Measurements from ENCODE around the gene AMY1B.
"Not testable (repeated sequence)": the region's sequence is repeated elsewhere in the genome, so short reads cannot be mapped to it uniquely, and the experiment has no call there.

The AMY1B gene

GRCh38 chr1:103643908-103644307 lies 52.1 kb downstream of the AMY1B start:
- not testable (repeated sequence) for H3K9me3 ChIP-seq, DNase-seq, H3K36me3 ChIP-seq

DNA sequence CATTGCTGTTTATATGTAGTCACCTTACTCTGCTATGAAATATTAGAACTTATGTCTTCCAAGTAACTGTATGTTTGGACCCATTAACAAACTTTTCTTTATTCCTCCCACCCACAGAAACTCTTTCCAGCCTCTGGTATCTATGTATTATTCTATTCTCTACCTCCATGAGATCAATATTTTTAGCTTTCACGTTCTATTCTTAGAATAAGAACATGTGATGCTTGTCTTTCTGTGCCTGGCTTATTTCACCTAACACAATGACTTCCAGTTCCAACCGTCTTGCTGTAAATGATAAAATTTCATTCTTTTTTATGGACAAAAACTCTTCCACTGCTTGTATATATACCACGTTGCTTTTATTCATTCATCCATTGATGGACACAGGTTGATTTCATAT lies 54.8 kb downstream of the AMY1B start:
- H3K4me1 ChIP-seq; DNase-seq; H3K27me3 ChIP-seq; H3K36me3 ChIP-seq; H3K4me3 ChIP-seq (ENCODE audit: low read depth, low read length); H3K9me3 ChIP-seq: not testable (repeated sequence)

More at GRCh38 chr1:103643908-103644307, 52.1 kb downstream of the AMY1B start:
- H3K4me1 ChIP-seq; H3K27me3 ChIP-seq; H3K4me3 ChIP-seq (ENCODE audit: low read depth, low read length): not testable (repeated sequence)
